Loucy (cell line): ENCODE measurements around the gene GRK2.

Experiments used
- CTCF ChIP-seq: fragments of 200-600 bp; sonication (generic); conservative IDR thresholded peaks from 2 replicates; pipeline ENCODE4 v1.5.1; 2014; ENCODE audit warnings: mild to moderate bottlenecking, antibody characterized with exemption, low read length
- EZH2phosphoT487 ChIP-seq: fragments of 200-600 bp; IDR thresholded peaks from 2 replicates; pipeline ENCODE4 v1.6.1; 2018; ENCODE audit warnings: antibody characterized with exemption, mild to moderate bottlenecking, moderate library complexity, borderline replicate concordance

DNA sequence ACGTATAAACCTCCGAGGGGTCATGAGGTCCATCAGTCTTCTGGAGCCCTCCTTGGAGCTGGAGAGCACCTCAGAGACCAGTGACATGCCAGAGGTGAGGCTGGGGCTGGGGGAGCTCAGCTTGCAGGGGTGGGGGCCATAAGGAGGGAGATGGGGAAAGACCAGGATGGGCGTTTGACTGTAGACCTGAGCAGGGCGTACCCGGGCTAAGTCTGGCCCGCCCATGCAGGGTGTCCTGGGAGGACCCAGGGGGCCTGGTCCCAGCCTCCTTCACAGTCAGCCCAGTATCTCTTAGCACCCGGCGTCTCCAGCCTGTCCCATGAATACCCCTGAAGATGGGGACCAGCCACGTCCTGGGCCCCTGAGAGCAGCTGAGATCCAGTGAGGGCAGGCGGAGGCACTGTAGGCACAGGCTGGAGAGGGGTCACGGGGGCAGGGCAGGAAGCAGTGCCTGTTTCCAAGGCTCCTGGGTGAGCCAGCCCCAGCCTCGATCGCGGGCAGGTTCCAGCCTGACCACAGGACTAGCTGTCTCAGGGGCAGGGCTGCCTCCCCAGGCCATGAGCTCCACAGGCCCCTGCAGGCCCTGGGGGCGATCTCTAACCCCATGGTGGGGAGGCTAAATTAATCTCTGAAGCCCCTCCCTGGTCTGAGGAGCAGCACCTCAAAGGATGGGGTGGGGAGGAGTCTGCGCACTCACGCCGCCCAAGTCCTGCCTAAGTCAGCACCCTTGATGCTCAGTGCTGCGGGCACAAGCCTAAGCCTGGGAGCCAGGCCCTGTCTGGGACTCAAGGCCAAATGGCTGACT, 44.2 kb downstream of the GRK2 start:
- TF ChIP-seq CTCF (no peak), EZH2phosphoT487 (no peak)
